DMS114 treated with DMSO at 0.1 percent for 48 hours (cell line): ENCODE data around the gene ZNF681.
"Not testable (repeated sequence)": the region's sequence is repeated elsewhere in the genome, so short reads cannot be mapped to it uniquely, and the experiment has no call there.

ENCODE experiments used
- DNase-seq: peaks from one replicate; lab custom pipeline; 2025; ENCODE audit not compliant: unreplicated experiment; lab: John Stamatoyannopoulos, UW

ZNF681 gene

GRCh38 chr19:23758187-23759074, at the start of gene ZNF681:
Gene ZNF681 (minus strand): TSS chr19:23758891. CDS start chr19:23758749, 142 bp downstream.
- peak; percentile 94 for DNase-seq

- DNase-seq: no peak
Measured at GRCh38 chr19:23804676-23805075, 46.0 kb upstream of the ZNF681 start.

- no peak for DNase-seq
Measured at GRCh38 chr19:23802290-23802689, 43.6 kb upstream of the ZNF681 start.

- no peak for DNase-seq
Measured at GRCh38 chr19:23801803-23802202, 43.1 kb upstream of the ZNF681 start.

- no peak for DNase-seq
Measured at GRCh38 chr19:23800868-23801267, 42.2 kb upstream of the ZNF681 start.

GRCh38 chr19:23800271-23800670, 41.6 kb upstream of the ZNF681 start:
- no peak for DNase-seq

- DNase-seq: no peak
Measured at GRCh38 chr19:23799321-23799720, 40.6 kb upstream of the ZNF681 start.

- no peak for DNase-seq
Measured at GRCh38 chr19:23795462-23795861, 36.8 kb upstream of the ZNF681 start.

GRCh38 chr19:23792784-23793183, 34.1 kb upstream of the ZNF681 start:
- DNase-seq: no peak

GRCh38 chr19:23790641-23791488, 32.2 kb upstream of the ZNF681 start:
- no peak for DNase-seq

- DNase-seq: no peak
Measured at GRCh38 chr19:23789246-23789645, 30.6 kb upstream of the ZNF681 start.

GRCh38 chr19:23788411-23788810, 29.7 kb upstream of the ZNF681 start:
- DNase-seq: no peak

GRCh38 chr19:23787106-23787505, 28.4 kb upstream of the ZNF681 start:
- DNase-seq: no peak

- DNase-seq: no peak
Measured at GRCh38 chr19:23785982-23786381, 27.3 kb upstream of the ZNF681 start.

- DNase-seq: no peak
Measured at GRCh38 chr19:23784274-23784673, 25.6 kb upstream of the ZNF681 start.

GRCh38 chr19:23783636-23784035, 24.9 kb upstream of the ZNF681 start:
- no peak for DNase-seq

GRCh38 chr19:23779645-23780044, 21.0 kb upstream of the ZNF681 start:
- no peak for DNase-seq

GRCh38 chr19:23778566-23778965, 19.9 kb upstream of the ZNF681 start:
- no peak for DNase-seq

GRCh38 chr19:23778036-23778435, 19.3 kb upstream of the ZNF681 start:
- not testable (repeated sequence) for DNase-seq

GRCh38 chr19:23777216-23777615, 18.5 kb upstream of the ZNF681 start:
- DNase-seq: no peak

GRCh38 chr19:23776507-23777205, 18.0 kb upstream of the ZNF681 start:
- DNase-seq: no peak
